Neural cell (in vitro differentiated cells): Measurements from ENCODE around the gene TBX5.

Source experiments
- CTCF ChIP-seq: fragments of 450-650 bp; IDR thresholded peaks from 2 replicates; pipeline ENCODE4 v1.5.1; 2014; ENCODE audit warnings: antibody characterized with exemption, mild to moderate bottlenecking, moderate library complexity; ENCODE audit not compliant: poor library complexity, severe bottlenecking
- EP300 ChIP-seq: fragments of 450-650 bp; conservative IDR thresholded peaks from 2 replicates; pipeline ENCODE4 v1.6.1; 2014; ENCODE audit warnings: antibody characterized with exemption, mild to moderate bottlenecking, moderate library complexity; ENCODE audit not compliant: poor library complexity, severe bottlenecking
- REST ChIP-seq: IDR thresholded peaks from 2 replicates; pipeline ENCODE4 v1.6.1; 2012; ENCODE audit warnings: borderline replicate concordance

DNA sequence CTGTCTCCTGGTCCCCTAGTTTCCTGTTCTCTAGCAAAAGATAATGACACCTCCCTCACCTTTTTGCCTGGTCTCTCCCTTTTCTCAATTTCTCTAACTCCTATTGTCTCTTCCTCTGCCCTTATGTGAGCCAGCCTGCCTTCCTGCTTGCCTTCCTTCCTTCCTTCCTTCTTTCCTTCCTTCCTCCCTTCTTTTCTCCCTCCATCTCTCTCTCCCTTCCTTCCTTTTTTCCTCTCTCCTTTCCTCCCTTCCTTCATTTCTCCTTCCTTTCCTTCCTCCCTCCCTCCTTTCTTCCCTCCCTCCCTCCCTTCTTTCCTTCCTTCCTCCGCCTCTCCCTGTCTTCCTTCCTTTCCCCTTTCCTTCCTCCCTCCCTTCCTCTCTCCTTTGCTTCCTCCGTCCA lies 45.7 kb upstream of the TBX5 start:
- TF ChIP-seq CTCF (no peak), REST (no peak), EP300 (no peak)
